Cardiac muscle cell (in vitro differentiated cells and primary cell): ENCODE data around the gene LRMDA. TPM values are rescaled to one million over a fixed set of nuclear protein-coding genes. Genes with fewer than 3 reads are reported as not detected.

Source experiments
- DNase-seq, 2 donors: peaks; one replicate each; pipeline versions ENCODE4 v3.0.0 to v3.0.0-alpha.2; 2010 to 2017; ENCODE audit warnings: low read depth in 1 of 2, low spot score in 1 of 2
- H3K27ac ChIP-seq: fragments of 200-600 bp; sonication (generic); 2 replicates; pipeline ENCODE4 v1.5.1; 2016
- H3K27me3 ChIP-seq: fragments of 200-600 bp; sonication (generic); 2 replicates; pipeline ENCODE4 v1.6.0; 2016; ENCODE audit warnings: control low read depth
- H3K36me3 ChIP-seq: fragments of 200-600 bp; sonication (generic); 2 replicates; pipeline ENCODE4 v1.5.1; 2016; ENCODE audit warnings: control low read depth
- H3K4me1 ChIP-seq: fragments of 200-600 bp; sonication (generic); 2 replicates; pipeline ENCODE4 v1.8.1; 2017; ENCODE audit warnings: low read depth, mild to moderate bottlenecking, mixed run types
- H3K4me3 ChIP-seq: fragments of 200-600 bp; sonication (generic); 2 replicates; pipeline ENCODE4 v1.5.1; 2016; ENCODE audit warnings: mild to moderate bottlenecking
- H3K9me3 ChIP-seq: fragments of 200-600 bp; sonication (generic); 2 replicates; pipeline ENCODE4 v1.5.1; 2017; ENCODE audit warnings: low read depth, mild to moderate bottlenecking, control low read depth
- CTCF ChIP-seq: IDR thresholded peaks from 2 replicates; pipeline ENCODE4 v1.5.1; 2012; ENCODE audit warnings: low read depth, mild to moderate bottlenecking, low read length
- polyA plus RNA-seq: library from polyadenylated mRNA; unstranded; fragments of >200 nt; fragmentation: Nextera tagmentation; extraction: Ambion mirVana; gene quantifications from 2 replicates; pipeline ENCODE4 v1.2.1, GENCODE V29; 2016
- total RNA-seq: library from RNA; depleted of rRNA; stranded (reverse); fragments of >200 nt; gene quantifications from 2 replicates; pipeline ENCODE4 v1.2.3, GENCODE V29; 2016

The LRMDA gene
- total and polyA plus RNA-seq, 2 experiments from 2014 or later, result 6.2 to 11.7 TPM

- no peak for DNase-seq
- H3K36me3 ChIP-seq, result no peaks in the 10 kb centered on the region
- TF ChIP-seq CTCF, result no peak
- no peak overlapping the region for H3K4me3 ChIP-seq
- no peak overlapping the region for H3K27ac ChIP-seq
- peaks cover 9% of the 10 kb centered on the region for H3K4me1 ChIP-seq
- H3K27me3 ChIP-seq, result no peaks in the 10 kb centered on the region
- H3K9me3 ChIP-seq, result no peaks in the 10 kb centered on the region
Measured at GRCh38 chr10:75977139-75977538, 545.7 kb downstream of the LRMDA start.

GRCh38 chr10:75978213-75978612 lies 546.8 kb downstream of the LRMDA start:
- no peak for TF ChIP-seq CTCF
- Histone ChIP-seq H3K27ac (no peak overlapping the region), H3K36me3 (no peaks in the 10 kb centered on the region), H3K9me3 (no peaks in the 10 kb centered on the region), H3K27me3 (no peaks in the 10 kb centered on the region), H3K4me3 (no peak overlapping the region), H3K4me1 (no peaks in the 10 kb centered on the region)
- DNase-seq, result no peak

DNA sequence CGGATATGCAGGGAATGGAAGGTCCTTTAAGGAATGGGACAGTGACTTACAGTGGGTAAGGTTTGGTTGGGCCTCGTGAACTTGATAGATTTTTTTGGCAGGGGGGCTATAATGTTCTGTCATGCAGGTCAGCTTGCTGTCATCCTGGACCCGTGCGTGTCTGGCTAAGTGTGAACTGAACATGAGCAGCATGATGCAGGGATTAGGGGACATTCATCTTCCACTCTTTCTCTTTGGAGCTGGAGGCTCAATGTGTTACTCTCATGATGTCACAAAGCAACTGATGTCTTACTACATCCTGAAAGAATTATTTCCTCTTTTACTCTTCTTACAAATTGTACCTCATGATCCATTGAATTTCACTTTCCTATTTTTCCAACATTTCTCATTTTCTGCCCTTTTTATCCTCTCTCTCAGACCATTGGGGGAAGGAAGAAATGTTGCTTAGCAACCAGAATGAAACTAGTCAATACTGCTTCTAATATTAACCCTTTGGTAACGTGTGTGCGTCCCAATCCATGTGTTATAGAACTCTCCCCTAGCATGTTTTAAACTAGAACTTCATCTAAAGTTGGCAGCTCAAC lies 549.1 kb downstream of the LRMDA start:
- TF ChIP-seq CTCF, result no peak
- H3K27me3 ChIP-seq, result no peaks in the 10 kb centered on the region
- DNase-seq, result no peak
- H3K27ac ChIP-seq, result no peak overlapping the region
- H3K4me1 ChIP-seq, result no peaks in the 10 kb centered on the region
- no peaks in the 10 kb centered on the region for H3K36me3 ChIP-seq
- H3K9me3 ChIP-seq, result no peaks in the 10 kb centered on the region
- no peak overlapping the region for H3K4me3 ChIP-seq

GRCh38 chr10:75982611-75983369 lies 551.4 kb downstream of the LRMDA start:
- no peaks in the 10 kb centered on the region for H3K27me3 ChIP-seq
- H3K4me1 ChIP-seq, result no peaks in the 10 kb centered on the region
- H3K9me3 ChIP-seq, result no peaks in the 10 kb centered on the region
- H3K36me3 ChIP-seq, result no peaks in the 10 kb centered on the region
- TF ChIP-seq CTCF, result no peak
- no peak overlapping the region for H3K4me3 ChIP-seq
- peak in 1 of 2 donors; percentile 10 for DNase-seq
- H3K27ac ChIP-seq, result no peak overlapping the region

GRCh38 chr10:75984067-75984466 lies 552.6 kb downstream of the LRMDA start:
- Histone ChIP-seq H3K27me3 (no peaks in the 10 kb centered on the region), H3K4me1 (no peaks in the 10 kb centered on the region), H3K4me3 (no peak overlapping the region), H3K36me3 (no peaks in the 10 kb centered on the region), H3K9me3 (no peaks in the 10 kb centered on the region), H3K27ac (no peak overlapping the region)
- TF ChIP-seq CTCF, result no peak
- no peak for DNase-seq
